Right hindlimb (tissue), 1 donor: ENCODE measurements around the gene KDELR3.

ENCODE experiments used
- DNase-seq: peaks from one replicate; pipeline ENCODE4 v3.0.0-alpha.2; 2018

Gene KDELR3

GRCh38 chr22:38467904-38468442 is at the start of gene KDELR3:
Gene KDELR3 (plus strand): TSS chr22:38468096. CDS start chr22:38468234, 138 bp downstream.
- DNase-seq, result peak; percentile 82

- DNase-seq, result no peak
Measured at GRCh38 chr22:38418589-38418988, 49.3 kb upstream of the KDELR3 start.

GRCh38 chr22:38419121-38419857 is 48.6 kb upstream of the KDELR3 start:
- no peak for DNase-seq

- DNase-seq, result no peak
Measured at GRCh38 chr22:38419858-38420160, 48.1 kb upstream of the KDELR3 start.

GRCh38 chr22:38420734-38421133 is 47.2 kb upstream of the KDELR3 start:
- DNase-seq, result no peak

- no peak for DNase-seq
Measured at GRCh38 chr22:38422611-38423511, 45.0 kb upstream of the KDELR3 start.

- no peak for DNase-seq
Measured at GRCh38 chr22:38423512-38424503, 44.1 kb upstream of the KDELR3 start.

GRCh38 chr22:38424525-38425080 is 43.3 kb upstream of the KDELR3 start:
- DNase-seq, result no peak

GRCh38 chr22:38426628-38427027 is 41.3 kb upstream of the KDELR3 start:
- no peak for DNase-seq

GRCh38 chr22:38427465-38427864 is 40.4 kb upstream of the KDELR3 start:
- DNase-seq, result no peak

- DNase-seq, result no peak
Measured at GRCh38 chr22:38427940-38428339, 40.0 kb upstream of the KDELR3 start.

- no peak for DNase-seq
Measured at GRCh38 chr22:38428714-38429113, 39.2 kb upstream of the KDELR3 start.

GRCh38 chr22:38429499-38430068 is 38.3 kb upstream of the KDELR3 start:
- DNase-seq, result peak; percentile 58

- DNase-seq, result no peak
Measured at GRCh38 chr22:38431266-38432010, 36.5 kb upstream of the KDELR3 start.

GRCh38 chr22:38432264-38432663 is 35.6 kb upstream of the KDELR3 start:
- DNase-seq, result no peak

- no peak for DNase-seq
Measured at GRCh38 chr22:38433871-38434270, 34.0 kb upstream of the KDELR3 start.

GRCh38 chr22:38435010-38435409 is 32.9 kb upstream of the KDELR3 start:
- no peak for DNase-seq

- DNase-seq, result no peak
Measured at GRCh38 chr22:38435965-38436364, 31.9 kb upstream of the KDELR3 start.

- DNase-seq, result no peak
Measured at GRCh38 chr22:38436629-38437395, 31.1 kb upstream of the KDELR3 start.

GRCh38 chr22:38437416-38437815 is 30.5 kb upstream of the KDELR3 start:
- no peak for DNase-seq
